HCT116 (cell line): ENCODE results near the gene MEIS2. TPM values are rescaled to one million over a fixed set of nuclear protein-coding genes. Genes with fewer than 3 reads are reported as not detected.

Source experiments
- ATAC-seq: fragments of 200-7000 bp; cut with Tn5 transposase; 2 replicates; pipeline ENCODE4 v1.9.1; 2020; ENCODE audit warnings: mild to moderate bottlenecking, moderate library complexity
- BruUV-seq: library from RNA; stranded (reverse); fragments of 400-500 nt; replicated peaks from 2 replicates; lab custom pipeline; 2021; lab: Mats Ljungman, UMichigan
- CTCF ChIA-PET: fragments of 300-600 bp; sonication (Branson Sonifier 250); formaldehyde crosslinking; loops from one replicate; lab custom pipeline; 2021; ENCODE audit warnings: antibody characterized with exemption; lab: Charles Lee
- POLR2A ChIA-PET: fragments of 300-600, 350-600 bp; sonication (Branson Sonifier 250); formaldehyde crosslinking; loops from one replicate; lab custom pipeline; 2021; ENCODE audit warnings: antibody characterized with exemption; lab: Charles Lee
- RAD21 ChIA-PET, 2 experiments: fragments of 300-600 bp; sonication (Branson Sonifier 250); formaldehyde crosslinking; loops; one replicate each; lab custom pipeline; 2023; ENCODE audit warnings: low total read pairs in 2 of 2; ENCODE audit not compliant: uncharacterized antibody in 2 of 2, unreplicated experiment in 2 of 2, low non-redundant PET in 1 of 2; lab: Charles Lee
- DNase-seq: peaks from one replicate; pipeline ENCODE4 v3.0.0-alpha.2; 2010; ENCODE audit warnings: low read depth, low spot score
- H2AFZ ChIP-seq: fragments of 200-600 bp; shearing (Covaris generic), sonication (generic); 2 replicates; pipeline ENCODE4 v1.6.1; 2017; ENCODE audit warnings: low read depth, mixed run types, mixed read lengths, antibody characterized with exemption, low read length; ENCODE audit not compliant: poor library complexity, severe bottlenecking
- H3K27ac ChIP-seq: 2 replicates; pipeline ENCODE4 v1.5.1; 2012; ENCODE audit warnings: low read depth, low read length
- H3K27me3 ChIP-seq: fragments of 200-600 bp; sonication (generic); 2 replicates; pipeline ENCODE4 v1.6.1; 2016; ENCODE audit warnings: mixed run types, low read length, mixed read lengths; ENCODE audit not compliant: insufficient read depth
- H3K36me3 ChIP-seq, 2 experiments: fragments of 200-500 bp in 1 of 2; fragments of 200-600 bp in 1 of 2; sonication (Bioruptor generic) in 1 of 2; sonication (generic) in 1 of 2; 2 replicates each; pipeline versions ENCODE4 v1.5.1 to v1.6.1; 2014 to 2016; ENCODE audit warnings: low read length in 2 of 2, inconsistent platforms in 1 of 2, mixed read lengths in 1 of 2, mixed run types in 1 of 2; ENCODE audit not compliant: insufficient read depth in 2 of 2, control insufficient read depth in 1 of 2
- H3K4me1 ChIP-seq, 2 experiments: fragments of 200-600 bp in 1 of 2; sonication (generic) in 1 of 2; 2 replicates each; pipeline versions ENCODE4 v1.5.1 to v1.6.1; 2012 to 2017; ENCODE audit warnings: low read length in 2 of 2, inconsistent platforms in 1 of 2, mild to moderate bottlenecking in 1 of 2, mixed read lengths in 1 of 2, mixed run types in 1 of 2, moderate library complexity in 1 of 2; ENCODE audit not compliant: insufficient read depth in 2 of 2, control insufficient read depth in 1 of 2
- H3K4me2 ChIP-seq: fragments of 200-600 bp; sonication (generic); 2 replicates; pipeline ENCODE4 v1.6.1; 2017; ENCODE audit warnings: mixed run types, low read length, mixed read lengths
- H3K4me3 ChIP-seq, 2 experiments: fragments of 200-600 bp in 1 of 2; sonication (generic) in 1 of 2; replicated peaks in 1 of 2; 2 replicates each; pipeline ENCODE4 v1.5.1; 2011 to 2016; ENCODE audit warnings: low read length in 2 of 2, control low read depth in 1 of 2, low read depth in 1 of 2, mild to moderate bottlenecking in 1 of 2, mixed read lengths in 1 of 2, mixed run types in 1 of 2
- H3K79me2 ChIP-seq: fragments of 200-600 bp; sonication (generic); 2 replicates; pipeline ENCODE4 v1.6.1; 2017; ENCODE audit warnings: mild to moderate bottlenecking, mixed run types, low read length, moderate library complexity, mixed read lengths; ENCODE audit not compliant: insufficient read depth
- H3K9ac ChIP-seq: fragments of 200-600 bp; sonication (generic); 2 replicates; pipeline ENCODE4 v1.6.1; 2016; ENCODE audit warnings: low read length, mixed read lengths
- H3K9me2 ChIP-seq: fragments of 200-600 bp; sonication (generic), shearing (Covaris generic); 2 replicates; pipeline ENCODE4 v1.6.1; 2017; ENCODE audit warnings: mixed run types, mild to moderate bottlenecking, moderate library complexity; ENCODE audit not compliant: insufficient read depth
- H3K9me3 ChIP-seq, 2 experiments: fragments of 200-500 bp in 1 of 2; fragments of 200-600 bp in 1 of 2; sonication (Bioruptor generic) in 1 of 2; sonication (generic) in 1 of 2; 2 replicates each; pipeline ENCODE4 v1.6.1; 2014 to 2017; ENCODE audit warnings: low read length in 2 of 2, mixed read lengths in 2 of 2, inconsistent platforms in 1 of 2, low read depth in 1 of 2, mild to moderate bottlenecking in 1 of 2, mixed run types in 1 of 2, moderate library complexity in 1 of 2; ENCODE audit not compliant: control insufficient read depth in 1 of 2, insufficient read depth in 1 of 2
- H4K20me1 ChIP-seq: fragments of 200-600 bp; sonication (generic), shearing (Covaris generic); 2 replicates; pipeline ENCODE4 v1.6.1; 2017; ENCODE audit warnings: mixed run types, mild to moderate bottlenecking, moderate library complexity; ENCODE audit not compliant: insufficient read depth
- CBX3 ChIP-seq: IDR thresholded peaks from 2 replicates; pipeline ENCODE4 v1.6.1; 2012; ENCODE audit warnings: low read depth
- CEBPB ChIP-seq: IDR thresholded peaks from 2 replicates; pipeline ENCODE4 v1.6.1; 2012; ENCODE audit warnings: low read depth
- CTCF ChIP-seq, 3 experiments: fragments of 200-600 bp in 1 of 3; sonication (generic) in 1 of 3; IDR thresholded peaks in 2 of 3; conservative IDR thresholded peaks in 1 of 3; 2 replicates each; pipeline ENCODE4 v1.5.1; 2012 to 2017; ENCODE audit warnings: low read depth in 2 of 3, low read length in 2 of 3, antibody characterized with exemption in 1 of 3, borderline replicate concordance in 1 of 3, control low read depth in 1 of 3, mild to moderate bottlenecking in 1 of 3, mixed read lengths in 1 of 3, mixed run types in 1 of 3, moderate library complexity in 1 of 3; ENCODE audit not compliant: insufficient read depth in 1 of 3
- EZH2 ChIP-seq: fragments of 200-600 bp; sonication (generic); IDR thresholded peaks from 2 replicates; pipeline ENCODE4 v1.6.1; 2017; ENCODE audit warnings: antibody characterized with exemption, mixed run types
- POLR2A ChIP-seq: IDR thresholded peaks from 2 replicates; pipeline ENCODE4 v1.7.0; 2011; ENCODE audit warnings: borderline replicate concordance; ENCODE audit not compliant: insufficient read depth, insufficient read length; ENCODE audit errors: extremely low read depth
- POLR2AphosphoS5 ChIP-seq: IDR thresholded peaks from 2 replicates; pipeline ENCODE4 v1.6.1; 2011; ENCODE audit warnings: mild to moderate bottlenecking, low read depth, low read length, moderate library complexity
- SIN3A ChIP-seq: IDR thresholded peaks from 2 replicates; pipeline ENCODE4 v1.6.1; 2012; ENCODE audit warnings: low read depth
- SP1 ChIP-seq: IDR thresholded peaks from 2 replicates; pipeline ENCODE4 v1.6.1; 2012; ENCODE audit warnings: low read depth
- TCF7L2 ChIP-seq: IDR thresholded peaks from 2 replicates; pipeline ENCODE4 v1.7.0; 2011; ENCODE audit warnings: borderline replicate concordance, inconsistent platforms; ENCODE audit not compliant: insufficient read depth, insufficient read length; ENCODE audit errors: extremely low read depth
- ZFX ChIP-seq: fragments of 450-650 bp; IDR thresholded peaks from 2 replicates; pipeline ENCODE4 v1.6.1; 2017
- ZNF274 ChIP-seq: fragments of 200-500 bp; sonication (Bioruptor generic); IDR thresholded peaks from 2 replicates; pipeline ENCODE4 v1.6.1; 2014; ENCODE audit warnings: mild to moderate bottlenecking, low read depth, low read length, inconsistent platforms
- intact Hi-C: fragments of 100-400 bp; cut with micrococcal nuclease; formaldehyde crosslinking; loops from 2 replicates; pipeline ENCODE4 v1.10.0; 2022
- total RNA-seq: library from RNA; stranded (reverse); gene quantifications from one replicate; pipeline ENCODE4 v1.2.1, GENCODE V29; 2021; ENCODE audit not compliant: unreplicated experiment
- TF ChIP-seq, protein P1 (sequence below): IDR thresholded peaks from 2 replicates; pipeline ENCODE4 v1.6.1; 2012

MEIS2 gene
- total RNA-seq, 1 experiment from 2014 or later, result 11.5 TPM

GRCh38 chr15:36996121-36996520 is 104.2 kb downstream of the MEIS2 start (continued):
- no peak for TF ChIP-seq EZH2
- TF ChIP-seq SP1, result no peak
- no peak for TF ChIP-seq ZFX

DNA sequence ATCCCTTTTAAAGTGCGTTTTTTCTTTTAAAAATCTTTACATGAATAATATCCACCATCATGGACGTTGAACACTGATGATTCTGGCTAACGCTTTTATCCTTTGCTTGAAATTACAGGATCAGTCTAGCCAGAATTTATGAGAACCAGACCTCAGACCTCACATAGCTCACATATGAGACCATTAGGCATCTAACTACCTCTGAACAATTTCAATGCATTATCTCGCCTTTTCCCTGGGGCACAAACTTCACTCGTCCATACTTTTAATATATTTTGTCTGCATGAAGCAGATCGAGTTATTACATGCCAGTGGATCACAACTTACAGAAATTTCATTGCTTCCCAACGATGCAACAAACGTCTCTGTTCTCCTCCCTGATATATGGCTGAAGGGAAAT is 105.6 kb downstream of the MEIS2 start:
- no peak for DNase-seq
- Histone ChIP-seq H3K4me3 (no peak overlapping the region), H4K20me1 (no peaks in the 10 kb centered on the region), H3K27ac (no peak overlapping the region), H3K4me1 (no peaks in the 10 kb centered on the region), H3K4me2 (no peak overlapping the region), H3K36me3 (no peaks in the 10 kb centered on the region), H2AFZ (no peak overlapping the region), H3K79me2 (no peaks in the 10 kb centered on the region), H3K9me2 (no peaks in the 10 kb centered on the region), H3K27me3 (no peaks in the 10 kb centered on the region), H3K9me3 (no peaks in the 10 kb centered on the region), H3K9ac (no peak overlapping the region)
- TF ChIP-seq SIN3A (no peak), TCF7L2 (no peak), POLR2AphosphoS5 (no peak), CTCF (IDR thresholded peaks at IDR 0.05 in 2 of 3, conservative IDR thresholded peaks at IDR 0.05 in 1 of 3; ENCODE audit: borderline replicate concordance in 1 of 3, insufficient read depth in 1 of 3, low read depth in 2 of 3, low read length in 2 of 3) (no peak), CBX3 (no peak), ZNF274 (no peak), ZFX (no peak), POLR2A (no peak), CEBPB (no peak)
- TF ChIP-seq, protein P1, sequence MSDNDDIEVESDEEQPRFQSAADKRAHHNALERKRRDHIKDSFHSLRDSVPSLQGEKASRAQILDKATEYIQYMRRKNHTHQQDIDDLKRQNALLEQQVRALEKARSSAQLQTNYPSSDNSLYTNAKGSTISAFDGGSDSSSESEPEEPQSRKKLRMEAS, result no peak
- ATAC-seq, result no peak
- ChIA-PET POLR2A (no interaction called here), CTCF (no interaction called here), RAD21 (no interaction called here)
- BruUV-seq, result no TSS peak
- intact Hi-C loops, result no loop called here
